ENCODE results near the gene KCNK15.
A peak's percentile ranks its signal among the peaks of the same experiment; 100 is the strongest.
"Not testable (repeated sequence)": the region's sequence is repeated elsewhere in the genome, so short reads cannot be mapped to it uniquely, and the experiment has no call there.

The KCNK15 gene

DNA sequence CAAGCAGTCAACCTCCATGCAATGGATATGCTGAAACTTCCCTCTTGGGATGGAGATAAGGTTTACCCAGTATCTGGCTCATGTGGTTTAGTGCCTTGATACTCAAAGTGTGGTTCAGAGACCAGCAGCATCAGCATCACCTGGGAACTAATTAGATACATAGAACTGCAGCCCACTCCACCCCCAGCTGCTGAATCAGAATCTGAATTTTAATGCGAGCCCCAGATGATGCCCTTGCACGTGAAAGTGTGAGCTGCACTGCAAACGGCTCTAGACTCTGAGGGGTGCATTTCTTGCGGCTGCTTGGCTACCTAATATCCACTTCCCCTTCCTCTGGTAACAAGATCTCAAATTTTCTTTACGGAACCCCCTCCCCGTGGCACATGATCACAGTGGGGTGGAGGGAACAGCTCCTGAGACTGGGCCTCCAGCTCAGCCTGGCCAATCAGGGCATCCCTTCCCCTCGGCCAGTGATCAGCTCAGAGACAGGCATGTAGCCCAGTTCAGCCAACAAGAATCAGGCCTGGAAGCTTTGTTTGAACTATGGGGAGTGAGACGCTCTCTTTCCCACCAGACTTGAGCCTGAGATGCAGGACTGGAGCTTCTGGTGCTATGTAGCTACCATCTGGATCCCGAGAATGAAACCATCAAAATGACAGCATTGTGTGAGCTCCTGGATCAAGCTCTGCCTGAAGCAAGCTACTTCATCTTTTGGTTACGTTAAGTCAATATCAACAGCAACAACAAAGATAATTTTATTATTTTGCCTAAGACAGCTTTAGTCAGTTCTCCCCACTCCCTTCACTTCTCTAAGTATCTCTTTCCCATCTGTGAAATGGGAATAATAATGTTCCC, 12.8 kb downstream of the KCNK15 start:
- no peak for DNase-seq (ENCODE audit: low spot score)

DNA sequence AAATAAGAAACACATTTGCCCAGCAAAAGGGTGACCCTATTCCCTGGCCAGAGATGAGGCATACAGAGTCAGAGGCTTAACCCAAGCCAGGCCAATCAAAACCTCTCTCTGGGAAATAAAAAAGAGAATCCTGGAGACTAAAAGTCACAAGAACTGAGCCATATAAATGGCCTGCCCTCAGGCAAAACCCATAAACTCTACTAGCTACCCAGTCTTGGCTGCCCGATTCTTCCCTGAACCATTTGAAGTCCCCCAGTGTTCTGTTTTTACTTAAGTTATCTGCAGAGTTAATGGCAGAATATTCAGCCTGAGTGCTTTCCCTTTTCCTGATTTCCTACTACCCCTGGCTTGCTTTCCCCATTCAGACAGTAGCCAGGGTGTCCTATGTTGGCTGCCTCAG, 13.9 kb downstream of the KCNK15 start:
- DNase-seq (ENCODE audit: low spot score), result no peak

DNA sequence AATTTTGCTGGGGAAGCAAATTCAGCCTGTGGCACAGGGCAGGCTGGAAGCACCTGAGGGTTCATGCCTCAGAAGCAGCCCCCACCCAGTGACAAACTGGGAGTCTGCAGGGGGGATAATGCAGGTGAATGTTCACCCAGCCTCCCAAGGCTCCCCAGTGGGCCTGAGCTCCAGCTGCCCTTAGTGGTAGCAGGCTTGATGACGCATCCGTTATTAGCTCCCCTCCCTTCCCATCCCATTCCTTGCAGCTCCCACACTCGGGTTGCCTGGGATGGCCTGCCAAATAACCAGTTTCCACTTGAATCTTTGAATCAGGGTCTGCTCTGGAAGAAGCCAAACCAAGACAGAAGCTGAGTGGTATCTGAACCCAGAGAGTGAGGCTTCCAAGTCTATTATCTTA, 15.8 kb downstream of the KCNK15 start:
- DNase-seq (ENCODE audit: low spot score), result no peak

DNA sequence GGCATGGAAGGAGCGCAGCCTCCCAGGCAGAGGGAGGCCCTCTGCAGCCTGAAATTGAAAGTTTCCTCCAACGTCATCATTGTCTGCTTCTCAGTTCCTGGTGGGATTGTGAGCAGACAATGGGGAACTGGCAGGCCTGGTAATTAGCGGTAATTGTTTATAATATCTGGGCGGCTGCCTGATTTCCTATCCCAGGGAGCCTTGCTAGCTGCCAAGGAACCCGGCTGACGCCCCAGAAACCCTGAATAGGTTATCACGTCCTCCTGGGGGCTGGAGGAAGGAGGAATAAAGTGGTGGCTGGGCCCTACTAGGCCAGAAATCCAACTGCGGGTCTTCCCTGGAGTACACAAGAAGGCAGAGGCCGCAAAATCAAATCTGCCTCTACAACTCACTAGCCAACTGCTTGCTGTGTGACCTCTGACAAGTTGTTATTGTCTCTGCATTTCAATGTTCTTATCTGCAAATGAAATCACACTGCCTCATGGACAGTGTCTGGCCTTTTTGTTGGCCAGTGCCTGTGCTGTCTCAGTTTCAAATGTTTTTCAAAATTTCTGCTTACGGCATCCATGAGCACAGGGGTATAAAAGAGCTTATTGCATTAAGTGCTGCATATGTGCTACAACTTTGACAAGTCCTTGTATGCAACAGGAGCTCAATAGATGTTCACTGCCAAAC, 16.9 kb downstream of the KCNK15 start:
- DNase-seq (ENCODE audit: low spot score), result no peak

DNA sequence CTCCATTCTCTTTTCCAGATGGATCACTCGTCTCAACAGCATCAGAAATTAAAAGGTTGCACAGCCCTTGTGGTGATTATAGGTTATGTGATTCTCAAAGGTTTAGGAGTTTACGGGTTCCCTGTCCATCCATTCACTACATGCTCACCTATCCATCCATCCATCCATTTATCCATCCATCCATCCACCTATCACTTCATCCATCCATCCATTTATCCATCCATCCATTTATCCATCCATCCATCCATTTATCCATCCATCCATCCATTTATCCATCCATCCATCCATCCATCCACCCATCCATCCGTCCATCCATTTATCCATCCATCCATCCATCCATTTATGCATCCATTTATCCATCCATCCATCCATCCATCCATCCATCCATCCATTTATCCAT, 18.1 kb downstream of the KCNK15 start:
- DNase-seq (ENCODE audit: low spot score), result not testable (repeated sequence)

DNA sequence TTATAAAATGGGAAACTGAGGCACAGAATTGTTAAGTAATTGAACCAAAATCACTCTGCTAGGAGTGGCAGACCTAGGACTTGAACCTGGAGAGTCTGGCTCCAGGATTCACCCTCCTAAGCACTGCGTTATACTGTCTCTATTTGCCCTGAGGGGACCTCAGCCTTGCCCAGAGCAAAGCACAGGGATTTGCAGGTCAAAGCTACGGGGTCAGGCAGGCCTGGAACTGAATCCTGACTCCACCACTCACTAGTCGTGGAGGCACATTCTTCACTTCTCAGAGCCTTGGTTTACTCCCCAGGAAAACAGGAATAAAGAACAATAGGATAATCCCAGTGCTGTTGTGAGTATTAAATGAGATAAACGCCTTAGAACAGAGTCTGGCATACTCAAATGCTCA, 19.4 kb downstream of the KCNK15 start:
- peak; percentile 24 for DNase-seq (ENCODE audit: low spot score)

DNA sequence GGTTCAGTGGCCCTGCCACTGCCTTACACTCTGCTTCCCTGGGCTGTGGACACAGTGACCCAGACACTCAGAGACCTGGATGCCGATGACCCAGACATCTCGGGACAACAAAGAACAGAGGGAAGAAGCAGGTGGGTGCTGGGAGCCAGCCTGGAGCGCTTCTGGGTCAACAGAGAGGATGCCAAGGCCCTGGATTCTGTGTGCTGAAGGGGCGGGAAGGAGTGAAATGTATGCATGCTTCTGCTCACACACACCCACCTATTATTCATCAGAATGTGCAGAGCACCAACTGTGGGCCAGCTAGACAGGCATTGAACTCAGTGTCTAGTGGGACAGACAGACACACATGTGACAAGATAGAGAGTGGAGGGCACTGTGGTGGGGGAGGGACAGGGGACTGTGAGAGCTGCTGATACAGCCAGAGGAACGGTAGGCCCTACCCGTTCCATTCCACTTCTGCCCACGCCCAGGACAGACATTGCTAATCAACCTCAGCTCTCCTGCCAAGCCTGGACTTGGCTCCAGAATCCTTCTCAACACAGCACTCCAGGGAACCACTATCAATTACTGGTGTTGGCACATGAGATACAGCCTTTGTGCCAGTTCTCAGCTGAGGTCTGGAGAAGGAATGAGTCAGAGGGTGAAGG, 20.2 kb downstream of the KCNK15 start:
- DNase-seq (ENCODE audit: low spot score), result peak; percentile 26

DNA sequence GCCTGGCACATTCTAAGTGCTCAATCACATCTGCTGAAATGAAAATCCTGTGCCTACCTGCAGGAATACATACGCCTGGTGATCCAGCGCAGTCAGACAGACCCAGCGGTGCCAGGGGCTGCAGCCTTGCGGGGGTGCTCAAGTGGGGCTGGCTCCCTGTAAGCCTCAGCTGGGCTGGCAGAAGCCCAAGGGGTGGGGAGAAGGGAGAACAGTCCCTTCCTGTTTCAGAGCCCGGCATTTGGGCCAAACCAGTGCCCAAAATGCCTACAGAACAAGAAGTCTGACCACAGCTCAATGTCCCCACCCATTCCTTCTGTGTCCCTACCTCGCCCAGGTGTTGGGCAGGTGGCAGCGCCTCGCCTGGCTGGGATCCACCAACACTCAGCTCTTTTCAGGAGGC, 22.6 kb downstream of the KCNK15 start:
- no peak for DNase-seq (ENCODE audit: low spot score)

DNA sequence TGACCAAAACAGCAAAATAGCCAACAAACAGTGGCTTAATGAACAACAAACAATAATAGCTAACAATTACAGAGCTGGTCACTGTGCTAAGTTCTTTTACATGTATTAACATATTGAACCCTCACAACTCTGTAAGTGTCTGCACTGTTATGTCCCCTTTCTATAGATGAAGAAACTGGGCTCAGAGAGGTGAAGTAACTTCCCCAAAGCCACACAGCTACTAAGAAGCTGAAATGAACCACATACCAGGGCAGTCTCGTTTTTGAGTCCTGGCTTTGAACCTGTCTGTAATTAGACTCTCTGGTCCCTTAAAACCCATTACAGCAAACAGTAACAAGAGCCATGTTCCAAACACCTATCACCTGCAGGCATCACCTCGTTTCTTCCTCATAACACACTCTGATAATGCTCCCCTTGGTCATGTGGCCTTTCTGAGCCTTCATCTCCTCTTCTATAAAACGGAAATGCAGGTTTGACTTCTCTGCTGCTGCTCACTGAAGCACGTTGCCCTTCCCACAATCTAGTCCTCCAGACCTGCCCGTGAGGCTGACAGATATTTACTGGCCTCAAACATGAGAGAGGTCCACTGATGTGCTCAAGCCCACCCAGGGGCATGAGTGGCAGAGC, 23.3 kb downstream of the KCNK15 start:
- DNase-seq (ENCODE audit: low spot score), result no peak

DNA sequence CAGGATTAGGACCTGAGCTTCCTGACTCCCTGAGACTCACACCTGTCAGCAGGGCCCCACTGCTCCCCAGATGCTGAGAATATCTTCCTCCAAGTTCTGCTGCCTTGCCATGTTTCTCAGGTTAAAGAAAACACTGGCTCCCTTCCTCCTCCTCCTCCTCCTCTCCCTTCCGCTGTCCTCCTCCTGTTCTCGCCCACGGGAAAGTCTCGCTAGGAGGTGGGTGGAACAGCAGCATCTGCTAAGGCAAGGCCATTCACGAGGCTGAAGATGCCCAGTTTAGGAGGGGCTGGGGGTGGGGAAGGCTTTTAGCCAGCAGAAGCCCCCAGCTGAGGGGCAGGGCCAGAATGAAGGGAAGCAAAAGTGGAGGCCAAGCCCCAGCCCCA, 23.8 kb downstream of the KCNK15 start:
- DNase-seq (ENCODE audit: low spot score), result no peak

DNA sequence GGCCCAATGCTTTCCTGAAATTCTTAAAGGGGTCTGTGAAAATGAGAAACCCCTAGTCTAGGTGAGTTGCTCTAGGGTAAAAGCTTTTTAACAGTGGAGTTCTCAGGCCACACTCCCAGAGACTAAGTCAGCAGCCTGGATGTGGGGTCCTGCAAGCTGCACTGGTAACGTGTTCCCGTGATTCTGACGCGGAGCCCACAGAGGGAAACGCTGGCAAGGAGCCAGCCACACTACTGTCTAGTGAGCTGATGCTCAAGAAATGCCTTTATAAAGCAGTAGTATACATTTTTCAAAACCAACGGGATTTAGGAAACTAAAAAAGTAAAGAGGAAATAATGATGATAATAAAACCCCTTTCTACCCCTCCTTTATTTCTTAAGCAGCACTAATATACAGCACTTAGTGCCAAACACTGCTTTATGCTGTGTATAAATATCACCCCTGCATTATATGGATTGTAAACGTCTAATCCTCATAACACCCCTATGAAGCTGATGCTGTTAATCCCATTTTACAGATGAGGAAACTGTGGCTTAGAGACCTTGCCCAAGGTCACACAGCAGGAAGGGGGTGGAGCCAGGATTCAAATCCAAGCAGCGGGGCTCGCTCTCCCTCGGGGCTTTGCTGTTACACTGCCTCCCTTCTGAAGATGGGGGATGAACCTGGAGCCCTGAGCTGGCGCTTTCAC, 25.0 kb downstream of the KCNK15 start:
- no peak for DNase-seq (ENCODE audit: low spot score)

DNA sequence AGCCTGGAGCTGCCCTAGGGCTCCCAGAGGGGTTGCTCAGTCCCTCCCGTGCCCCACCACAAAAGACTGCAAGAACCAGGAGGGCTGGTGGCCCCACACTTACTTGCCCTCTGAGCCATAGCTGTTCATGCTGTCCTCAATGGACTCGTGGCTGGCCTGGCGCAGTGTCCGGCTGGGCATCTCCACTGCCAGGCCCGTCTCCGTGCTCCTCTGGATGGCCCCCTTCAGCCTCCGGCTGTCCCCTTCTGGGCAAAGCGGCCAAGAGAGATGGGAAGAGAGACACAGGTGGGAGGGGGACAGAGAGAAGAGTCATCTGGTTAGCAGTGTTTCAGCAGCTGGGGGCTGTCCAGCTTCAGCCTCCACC, 25.5 kb downstream of the KCNK15 start:
- DNase-seq (ENCODE audit: low spot score), result no peak

DNA sequence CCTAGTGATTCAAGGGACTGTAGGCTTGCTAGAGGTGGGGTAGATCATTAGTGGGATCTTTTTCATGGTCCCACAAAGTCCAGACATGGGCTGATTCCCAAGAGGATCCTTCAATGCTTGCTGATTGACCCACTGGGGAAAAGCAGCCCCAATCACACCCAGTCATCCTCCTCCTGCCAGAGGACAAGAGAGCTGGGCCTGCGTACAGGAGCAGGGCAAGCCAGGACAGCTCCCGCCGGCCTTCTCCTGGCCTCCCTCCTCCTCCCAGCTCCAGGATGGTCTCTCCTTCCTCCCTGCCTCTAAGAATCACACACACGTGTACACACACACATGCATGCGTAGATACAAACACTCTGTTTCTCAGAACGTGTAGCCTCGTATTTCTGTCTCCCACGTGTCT, 27.0 kb downstream of the KCNK15 start:
- no peak for DNase-seq (ENCODE audit: low spot score)

DNA sequence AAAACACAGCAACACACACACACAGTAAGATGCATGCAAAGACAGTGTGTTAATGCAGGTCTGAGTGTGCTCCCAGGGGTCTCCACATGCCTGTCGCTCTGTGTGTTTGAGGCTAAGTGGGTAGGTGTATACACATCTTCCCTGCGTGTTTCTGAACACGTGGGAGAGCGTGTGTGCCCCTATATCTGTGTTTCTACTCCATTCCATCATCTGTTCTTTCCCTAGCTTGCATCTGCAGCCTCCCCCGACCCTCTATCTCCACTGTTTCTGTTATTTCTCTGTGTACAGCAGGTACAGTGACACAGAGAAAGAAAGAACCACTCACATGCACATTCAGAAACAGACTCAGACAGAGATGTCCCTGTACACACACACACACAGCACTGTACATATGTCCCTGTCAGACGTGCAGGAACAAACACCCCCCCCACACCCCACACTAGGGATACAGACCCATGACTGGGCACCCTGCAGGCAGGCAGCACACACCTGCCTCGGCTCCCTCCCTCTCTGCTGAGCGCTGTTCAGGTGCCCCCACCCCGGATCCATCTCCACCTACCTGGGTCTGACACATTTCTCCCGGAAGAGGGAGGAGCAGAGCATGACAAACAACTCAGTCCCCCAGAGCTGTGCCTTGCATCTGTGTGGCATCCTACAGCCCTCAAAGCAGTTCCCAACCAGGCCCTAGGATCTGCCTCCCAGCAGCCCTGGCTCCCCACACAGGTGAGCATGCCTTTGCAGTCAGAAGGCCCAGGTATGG, 27.6 kb downstream of the KCNK15 start:
- no peak for DNase-seq (ENCODE audit: low spot score)

DNA sequence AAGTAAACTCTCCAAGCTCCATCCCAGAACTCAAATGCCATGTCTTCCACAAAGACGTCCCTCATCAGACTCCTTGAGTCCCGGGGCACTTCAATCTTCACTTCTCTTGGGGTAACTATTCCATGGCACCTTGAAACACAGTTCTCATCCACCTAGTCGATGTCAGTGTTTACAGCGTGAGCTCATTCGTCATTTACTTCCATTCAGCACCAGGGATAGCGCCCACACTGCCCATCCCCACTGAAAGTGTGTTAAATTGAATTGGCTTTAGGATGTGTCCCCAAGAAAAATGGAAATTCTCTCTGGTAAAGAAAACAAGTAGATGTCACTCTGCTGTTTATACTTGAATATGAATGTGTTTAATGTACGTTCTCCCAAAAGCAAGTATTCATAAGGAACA, 31.3 kb downstream of the KCNK15 start:
- DNase-seq (ENCODE audit: low spot score), result no peak

DNA sequence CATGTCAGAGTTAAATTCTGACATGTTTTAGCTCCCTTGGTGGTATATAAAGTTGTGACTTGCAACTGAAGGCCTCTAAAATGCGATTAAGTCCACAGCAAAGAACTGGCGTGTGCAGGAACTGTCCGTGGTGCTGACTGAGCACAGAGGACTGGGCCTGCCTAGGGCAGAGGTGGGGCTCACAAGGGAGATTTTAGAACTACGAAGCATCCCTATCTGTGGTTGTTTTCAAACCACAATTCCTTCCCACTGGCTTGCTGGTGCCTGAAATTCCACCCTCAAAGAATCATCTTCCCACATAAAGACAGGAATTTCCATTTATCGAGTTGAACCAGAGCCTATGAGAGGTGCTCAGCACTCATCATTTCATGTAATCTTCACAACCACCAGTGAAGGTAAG, 34.6 kb downstream of the KCNK15 start:
- DNase-seq (ENCODE audit: low spot score), result no peak

DNA sequence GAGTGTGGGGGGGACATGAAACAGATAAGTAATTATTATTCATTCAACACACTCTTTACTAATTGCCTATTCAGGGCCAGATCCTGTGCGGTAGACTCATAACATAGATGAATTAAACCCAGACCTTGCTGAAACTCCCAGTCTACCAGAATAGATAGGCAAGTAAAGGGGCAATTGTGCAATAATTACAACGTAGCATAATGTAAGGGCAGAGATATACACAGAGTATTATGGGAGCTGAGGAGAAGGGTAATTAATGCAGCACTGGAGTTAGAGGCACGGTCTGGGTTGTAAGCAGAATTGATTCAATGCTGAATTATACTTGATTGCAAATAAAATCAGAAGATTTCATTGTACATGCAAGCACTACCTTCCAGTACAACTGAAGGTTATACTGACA, 35.5 kb downstream of the KCNK15 start:
- no peak for DNase-seq (ENCODE audit: low spot score)

DNA sequence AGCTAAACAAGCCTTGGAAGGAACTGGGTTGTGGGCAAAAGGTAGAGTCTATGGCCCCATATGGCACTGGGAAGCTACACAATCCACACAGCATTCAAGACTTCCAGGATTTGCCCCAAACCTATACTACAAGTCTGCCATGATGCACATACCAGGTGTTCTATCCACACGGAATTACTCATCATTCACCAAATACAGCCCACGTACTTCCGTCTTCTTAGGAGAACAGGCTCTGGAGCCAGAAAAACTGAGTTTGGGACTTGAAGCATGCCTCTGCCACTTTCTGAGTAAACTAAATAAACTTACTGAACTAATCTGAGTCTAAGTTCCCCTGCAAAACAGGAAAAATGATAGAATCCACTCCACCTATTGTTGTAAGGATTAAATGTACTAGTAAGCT, 36.1 kb downstream of the KCNK15 start:
- no peak for DNase-seq (ENCODE audit: low spot score)

DNA sequence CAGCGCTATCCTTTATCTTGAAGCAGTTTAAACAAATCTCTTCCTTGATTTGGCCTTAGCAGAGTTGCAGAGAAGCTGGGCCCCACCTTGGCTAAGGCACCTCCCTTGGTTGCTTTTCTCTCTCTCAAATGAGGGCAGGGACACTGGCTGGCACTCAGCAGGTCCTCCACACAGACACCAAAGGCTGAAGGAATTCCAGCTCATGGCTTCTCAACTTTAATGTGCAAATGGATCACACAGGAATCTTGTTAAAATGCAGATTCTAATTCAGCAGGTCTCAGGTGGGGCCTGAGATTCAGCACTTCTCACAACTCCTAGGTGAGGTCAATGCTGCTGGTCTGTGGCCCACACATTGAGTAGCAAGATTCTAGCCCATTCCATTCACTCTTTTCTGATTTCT, 39.0 kb downstream of the KCNK15 start:
- DNase-seq (ENCODE audit: low spot score), result no peak

DNA sequence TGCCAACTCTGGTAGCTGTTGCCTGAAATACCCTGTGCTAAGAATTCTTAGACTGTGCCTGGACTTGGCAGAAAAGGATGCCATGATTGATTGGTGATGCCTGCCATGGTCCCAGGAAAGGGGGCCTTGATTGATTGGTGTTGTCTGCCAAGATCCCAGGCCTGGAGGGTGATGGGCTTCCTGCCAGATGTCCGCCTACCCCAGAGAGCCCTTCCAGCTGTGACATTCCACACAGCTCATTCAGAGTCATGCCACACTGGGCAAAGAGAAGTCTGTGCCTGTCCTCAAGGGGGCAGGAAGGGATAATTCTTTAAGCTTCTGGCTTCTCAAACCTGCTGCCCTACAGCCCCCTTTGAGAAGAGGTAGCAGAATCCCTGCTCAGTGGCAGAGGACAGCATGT, 40.1 kb downstream of the KCNK15 start:
- DNase-seq (ENCODE audit: low spot score), result peak; percentile 53

DNA sequence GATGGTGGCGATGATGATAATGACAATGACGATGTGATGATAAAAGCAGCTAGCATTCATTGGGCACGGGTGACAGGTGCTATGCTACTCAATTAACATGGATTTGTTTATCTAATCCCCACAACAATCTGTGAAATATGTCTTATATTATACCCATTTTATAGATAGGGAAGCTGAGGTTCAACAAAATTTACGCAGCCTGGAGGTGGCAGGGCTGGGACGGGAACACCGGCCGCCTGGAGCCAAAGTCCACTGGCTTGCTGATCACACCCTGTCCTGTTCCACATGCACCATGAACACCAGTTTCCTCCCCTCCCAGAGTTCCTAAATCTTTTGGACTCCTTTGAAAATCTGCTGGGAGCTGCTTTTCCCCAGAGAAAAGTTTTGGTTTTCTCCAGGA, 41.6 kb downstream of the KCNK15 start:
- DNase-seq (ENCODE audit: low spot score), result no peak
